Activated gamma-delta T cell treated with Interleukin-2 at 50 U/mL for 16 hours (primary cell): Measurements from ENCODE around the gene RNU5B-1.
A peak's percentile ranks its signal among the peaks of the same experiment; 100 is the strongest.
"Not testable (repeated sequence)": the region's sequence is repeated elsewhere in the genome, so short reads cannot be mapped to it uniquely, and the experiment has no call there.

ENCODE experiments used
- DNase-seq: peaks from one replicate; pipeline ENCODE4 v3.0.0-alpha.2; 2020

The RNU5B-1 gene

GRCh38 chr15:65304381-65305149, at the start of gene RNU5B-1:
Gene RNU5B-1 (plus strand): TSS chr15:65304677.
- DNase-seq, result peak; percentile 74

DNA sequence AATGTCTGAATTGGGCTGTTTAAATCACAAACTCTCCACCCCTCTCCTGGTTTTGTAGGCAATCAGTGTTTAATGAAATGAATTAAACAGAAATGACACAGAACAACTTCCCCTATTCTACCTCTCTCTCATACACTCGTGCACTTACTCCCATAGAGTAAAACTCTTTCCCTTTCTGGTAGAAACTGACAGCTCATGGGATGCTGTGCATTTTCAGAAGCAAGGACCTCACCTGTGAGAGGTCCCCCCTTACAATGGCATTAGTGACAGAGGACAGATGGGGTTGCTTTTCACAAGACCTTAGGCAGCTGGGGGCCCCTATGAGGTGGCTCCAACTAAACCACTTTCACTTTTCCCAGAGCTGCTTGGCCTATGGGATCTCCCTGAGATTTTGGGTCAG, 49.7 kb upstream of the RNU5B-1 start:
- no peak for DNase-seq

DNA sequence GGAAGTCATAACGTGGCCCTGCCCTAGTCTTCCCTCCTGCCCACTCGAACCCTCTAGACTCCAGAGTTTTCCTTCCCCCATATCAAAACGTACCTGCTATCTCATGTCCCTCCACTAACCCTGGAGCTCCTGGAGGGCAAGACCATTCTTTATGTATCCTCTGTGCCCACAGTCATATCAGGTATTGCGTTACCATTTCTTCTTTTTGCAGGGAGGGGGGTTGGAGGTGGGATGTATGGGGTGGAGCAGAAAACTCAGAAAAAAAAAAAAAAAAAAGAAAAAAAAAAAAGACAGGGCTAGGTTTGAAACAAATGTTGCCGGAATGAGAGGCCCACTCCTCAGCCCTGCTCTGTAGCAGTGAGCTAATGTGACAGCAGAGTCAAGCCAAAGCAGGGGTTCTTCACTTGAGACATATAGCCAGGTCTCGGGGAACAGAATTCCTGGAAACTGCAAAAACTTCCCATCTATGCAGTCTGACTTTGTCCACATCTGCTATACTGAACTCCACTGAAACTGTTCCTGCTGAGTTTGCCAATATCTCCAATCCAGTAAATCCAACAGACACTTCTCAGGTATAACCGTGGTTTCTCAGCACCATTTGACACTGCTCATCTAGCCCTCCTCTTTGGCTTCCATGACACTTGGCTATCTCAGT, 48.9 kb upstream of the RNU5B-1 start:
- no peak for DNase-seq

DNA sequence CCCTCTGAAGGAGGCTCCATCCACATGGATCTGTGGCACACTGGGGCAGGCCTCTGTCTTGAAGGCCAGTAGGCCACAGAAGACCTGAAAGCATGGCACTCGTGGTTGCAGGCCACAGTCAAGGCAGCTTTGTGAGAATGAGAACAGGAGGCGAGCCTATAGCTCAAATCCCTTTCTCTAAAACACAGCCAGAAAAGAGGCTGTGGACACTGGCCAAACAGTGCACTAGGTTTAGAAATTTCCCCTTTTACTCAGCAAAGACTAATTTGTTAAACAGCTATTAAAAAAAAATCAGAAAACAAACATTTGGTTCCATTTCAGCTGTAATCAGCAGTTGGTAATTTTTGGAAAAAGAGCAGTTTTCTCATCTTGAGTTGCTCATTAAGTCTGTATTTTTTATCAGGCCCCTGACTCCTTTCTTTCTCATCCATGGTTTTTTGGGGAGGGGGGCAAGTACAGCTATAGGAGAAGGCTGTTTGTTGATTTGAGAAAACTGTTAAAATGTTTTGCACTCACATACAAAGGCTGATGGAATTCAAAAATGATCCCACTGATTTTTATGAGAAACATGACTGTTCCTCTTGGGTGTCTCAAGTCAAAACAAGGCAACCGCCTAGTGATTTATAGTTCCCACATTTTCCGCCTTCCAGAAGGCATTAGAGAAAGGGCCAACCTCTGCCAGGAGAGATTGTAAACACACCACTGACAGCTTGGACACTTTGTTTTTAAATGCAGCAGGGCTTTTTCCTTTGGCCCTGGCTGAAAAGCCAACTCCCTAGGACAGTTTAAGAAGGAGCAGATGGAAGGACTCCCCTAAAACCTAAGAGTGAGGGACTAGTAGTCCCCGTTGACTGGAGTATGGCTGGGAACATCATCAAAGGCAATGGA, 45.9 kb upstream of the RNU5B-1 start:
- DNase-seq, result no peak

GRCh38 chr15:65259367-65259797, 45.1 kb upstream of the RNU5B-1 start:
- no peak for DNase-seq

GRCh38 chr15:65260968-65261367, 43.5 kb upstream of the RNU5B-1 start:
- DNase-seq, result no peak

- DNase-seq, result no peak
Measured at GRCh38 chr15:65263313-65263712, 41.2 kb upstream of the RNU5B-1 start.

DNA sequence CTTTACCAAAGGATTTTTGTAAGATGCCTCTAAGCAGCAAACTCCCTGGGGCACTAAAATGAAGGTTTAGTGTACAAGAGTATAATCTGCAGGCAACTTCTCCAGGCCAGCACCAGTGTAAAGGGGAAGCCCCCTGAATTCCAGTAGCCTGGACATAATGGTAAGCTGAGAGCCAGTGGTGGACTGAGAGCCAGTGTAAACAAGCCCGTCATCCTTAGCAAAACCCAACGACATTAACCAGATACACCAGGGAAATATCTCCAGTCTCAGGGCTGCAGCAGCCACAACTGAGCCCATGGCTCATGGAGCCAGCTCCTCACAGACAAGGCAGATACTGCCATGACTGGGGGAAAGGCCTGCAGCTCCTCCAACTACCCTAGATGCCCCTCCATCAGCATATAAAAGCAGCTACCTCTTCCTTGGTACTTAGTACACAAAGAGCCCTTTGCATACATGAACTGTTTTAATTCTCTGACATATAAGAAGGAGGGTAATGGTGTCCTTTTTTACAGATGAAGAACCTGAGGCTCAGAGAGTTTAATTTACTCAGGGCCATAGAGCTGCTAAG, 39.5 kb upstream of the RNU5B-1 start:
- no peak for DNase-seq

DNA sequence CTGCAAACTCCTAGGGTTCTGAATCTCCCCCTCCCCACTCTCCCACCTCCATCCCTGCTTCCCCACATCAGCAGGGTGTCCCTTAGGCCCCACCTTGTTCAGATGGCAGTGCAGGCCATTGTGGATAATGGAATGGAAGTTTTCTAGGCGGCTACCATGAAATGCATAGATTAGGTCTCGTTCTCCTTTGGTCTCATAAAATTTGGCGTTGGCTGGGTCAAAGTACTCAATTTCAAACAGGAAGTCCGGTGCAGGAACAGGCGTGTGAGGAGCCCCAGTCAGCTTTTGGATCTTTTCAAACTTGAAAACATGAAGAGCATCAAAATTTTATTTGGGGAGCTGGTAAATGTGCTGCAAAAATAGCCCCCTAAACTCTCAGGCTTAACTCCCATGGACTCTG, 38.0 kb upstream of the RNU5B-1 start:
- no peak for DNase-seq

DNA sequence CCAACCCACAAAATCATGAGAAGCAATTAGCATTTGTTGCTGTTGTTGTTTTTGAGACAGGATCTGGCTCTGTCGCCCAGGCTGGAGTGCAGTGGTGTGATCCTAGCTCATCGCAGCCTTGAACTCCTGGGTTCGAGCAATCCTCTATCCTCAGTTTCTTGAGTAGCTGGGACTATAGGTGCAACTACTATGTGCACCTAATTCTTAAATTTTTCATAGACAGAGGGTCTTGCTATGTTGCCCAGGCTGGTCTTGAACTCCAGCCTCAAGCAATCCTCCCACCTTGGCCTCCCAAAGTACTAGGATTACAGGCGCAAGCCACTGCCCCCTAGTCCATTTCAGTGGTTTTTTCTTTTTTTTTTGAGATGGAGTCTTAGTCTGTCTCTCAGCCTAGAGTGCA, 36.1 kb upstream of the RNU5B-1 start:
- no peak for DNase-seq

DNA sequence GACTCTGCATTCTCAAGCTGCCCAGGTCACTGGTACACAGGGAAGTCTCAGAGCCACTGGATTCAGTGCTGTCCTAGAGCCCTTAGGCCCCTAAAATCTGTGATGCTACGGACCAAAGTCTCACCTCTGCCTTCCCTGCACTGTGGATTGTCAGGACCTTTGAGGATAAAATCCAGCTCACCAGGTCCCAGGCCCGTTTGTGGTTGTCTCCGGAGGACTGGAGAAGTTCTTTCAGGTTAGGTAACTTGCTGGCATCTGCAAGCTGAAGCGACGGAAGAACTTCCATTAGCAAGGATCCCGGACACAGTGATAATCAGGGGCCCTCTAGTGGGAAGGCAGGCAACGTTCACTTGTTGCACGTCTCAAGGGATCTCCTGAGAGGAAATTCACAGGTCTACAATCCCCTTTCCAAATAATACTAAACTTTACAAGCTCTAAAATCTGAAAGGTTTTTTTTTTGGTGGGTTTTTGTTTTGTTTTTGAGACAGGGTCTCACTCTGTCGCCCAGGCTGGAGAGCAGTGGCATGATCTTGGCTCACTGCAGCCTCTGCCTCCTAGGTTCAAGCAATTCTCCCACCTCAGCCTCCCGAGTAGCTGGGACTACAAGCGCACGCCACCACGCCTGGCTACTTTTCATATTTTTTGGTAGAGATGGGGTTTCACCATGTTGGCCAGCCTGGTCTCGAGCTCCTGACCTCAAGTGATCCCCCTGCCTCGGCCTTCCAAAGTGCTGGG, 33.5 kb upstream of the RNU5B-1 start:
- not testable (repeated sequence) for DNase-seq

GRCh38 chr15:65275104-65275727, 29.3 kb upstream of the RNU5B-1 start:
- no peak for DNase-seq

- no peak for DNase-seq
Measured at GRCh38 chr15:65275728-65276126, 28.8 kb upstream of the RNU5B-1 start.

DNA sequence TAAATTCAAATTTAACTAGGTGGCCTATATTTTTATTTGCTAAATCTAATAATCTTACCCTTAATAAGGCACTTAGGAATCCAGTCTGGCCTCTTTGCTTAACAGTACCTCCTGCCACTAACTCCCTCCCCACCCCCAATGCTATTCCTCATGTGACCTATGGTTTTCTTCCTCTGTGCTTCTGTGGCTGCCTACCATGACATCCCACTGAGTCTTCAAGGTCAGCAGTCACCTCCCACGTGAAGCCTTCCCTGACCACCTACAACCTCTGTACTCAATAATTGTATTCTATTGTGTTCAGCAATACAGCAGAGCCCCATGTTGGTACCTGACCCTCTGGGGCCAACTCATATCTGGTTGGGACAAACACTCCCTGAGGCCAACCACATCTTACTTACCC, 27.5 kb upstream of the RNU5B-1 start:
- no peak for DNase-seq

DNA sequence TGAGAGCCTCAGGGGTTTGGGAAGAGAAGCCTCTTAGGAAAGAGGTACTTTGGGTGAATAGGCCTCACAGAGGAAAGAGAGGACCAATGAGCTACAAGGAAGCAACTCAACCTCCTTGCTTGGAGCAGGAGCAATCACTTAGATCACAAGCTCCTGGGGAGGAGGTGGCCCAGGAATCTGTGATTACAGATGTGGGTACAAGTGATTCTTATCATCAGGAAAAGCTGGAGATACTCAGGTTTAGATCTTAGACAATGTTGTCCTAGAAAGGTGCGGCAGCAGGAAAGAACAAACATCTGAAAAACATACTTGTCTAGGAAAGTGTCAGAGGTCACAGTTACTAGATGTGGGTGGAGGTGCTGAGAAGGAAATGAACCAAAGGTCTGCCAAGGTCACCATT, 26.0 kb upstream of the RNU5B-1 start:
- DNase-seq, result no peak

GRCh38 chr15:65285291-65286068, 19.0 kb upstream of the RNU5B-1 start:
- DNase-seq, result no peak

DNA sequence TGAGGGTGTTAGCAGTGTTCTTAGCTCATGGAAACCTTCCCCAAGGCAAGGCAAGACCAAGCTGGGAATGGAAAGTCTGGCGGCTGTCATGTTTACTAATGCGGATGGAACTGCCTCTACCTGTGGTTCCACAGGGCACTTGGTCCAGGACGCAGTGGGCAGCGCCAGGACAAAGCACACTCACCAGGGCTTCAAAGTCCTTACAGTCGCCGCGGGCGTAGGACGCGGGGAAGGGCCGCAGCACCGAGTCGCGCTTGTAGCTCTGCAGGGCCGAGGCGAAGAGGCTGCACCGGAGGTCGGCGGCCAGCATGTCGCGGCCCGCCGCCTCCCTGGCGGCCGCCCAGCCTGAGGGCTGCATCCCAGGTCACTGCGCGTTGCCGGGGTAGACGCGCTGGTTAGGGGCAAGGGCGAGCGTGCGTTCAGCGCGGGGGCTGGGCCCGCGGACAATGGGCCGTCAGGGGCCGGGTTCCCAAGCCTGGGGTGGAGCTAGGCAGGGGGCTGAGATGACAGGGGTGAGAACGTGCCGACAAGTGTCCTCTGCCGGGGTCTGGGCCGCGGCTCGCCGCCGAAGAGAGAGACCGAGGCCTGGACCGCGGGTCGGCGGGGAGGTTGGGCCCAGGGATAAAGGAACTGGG, 18.3 kb upstream of the RNU5B-1 start:
- no peak for DNase-seq

GRCh38 chr15:65286704-65287519, 17.6 kb upstream of the RNU5B-1 start, which contains the start of gene PARP16:
Gene PARP16 (minus strand): TSS chr15:65286883. CDS start chr15:65286426, 457 bp downstream.
- peak; percentile 92 for DNase-seq

DNA sequence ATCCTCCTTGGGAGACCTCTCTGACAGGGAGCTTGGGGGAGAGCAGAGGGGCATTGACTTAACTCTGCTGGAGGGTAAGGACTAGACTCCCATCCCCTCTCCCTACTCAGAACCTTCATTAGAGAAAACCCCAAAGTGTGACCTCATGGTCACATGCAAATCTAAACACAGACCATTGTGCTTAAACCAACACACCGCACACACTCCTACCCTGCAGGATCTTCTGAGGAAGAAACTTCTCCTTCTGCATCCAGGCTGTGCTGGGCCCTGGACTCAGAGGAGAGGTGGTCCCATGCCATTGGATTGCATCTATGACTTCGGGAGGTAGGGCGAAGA, 17.0 kb upstream of the RNU5B-1 start:
- no peak for DNase-seq
